HUES48 (cell line): Measurements from ENCODE around the gene EML1.

Experiments used
- H3K27ac ChIP-seq: one replicate; pipeline ENCODE4 v1.7.0; 2013; ENCODE audit warnings: low read depth, low read length, inconsistent platforms
- H3K27me3 ChIP-seq: 2 replicates; pipeline ENCODE4 v1.6.1; 2013; ENCODE audit warnings: mild to moderate bottlenecking, low read length; ENCODE audit not compliant: control insufficient read depth, insufficient read depth
- H3K36me3 ChIP-seq: 2 replicates; pipeline ENCODE4 v1.6.1; 2013; ENCODE audit warnings: low read length; ENCODE audit not compliant: control insufficient read depth, insufficient read depth
- H3K4me1 ChIP-seq: 2 replicates; pipeline ENCODE4 v1.6.1; 2013; ENCODE audit warnings: mild to moderate bottlenecking, low read length; ENCODE audit not compliant: control insufficient read depth, insufficient read depth
- H3K4me3 ChIP-seq: 2 replicates; pipeline ENCODE4 v1.5.1; 2013; ENCODE audit warnings: mild to moderate bottlenecking, low read depth, low read length
- H3K9ac ChIP-seq: 2 replicates; pipeline ENCODE4 v1.6.1; 2013; ENCODE audit warnings: mild to moderate bottlenecking, low read depth, low read length, moderate library complexity
- H3K9me3 ChIP-seq: 2 replicates; pipeline ENCODE4 v1.6.1; 2013; ENCODE audit warnings: low read length; ENCODE audit not compliant: control insufficient read depth, insufficient read depth

Gene EML1

DNA sequence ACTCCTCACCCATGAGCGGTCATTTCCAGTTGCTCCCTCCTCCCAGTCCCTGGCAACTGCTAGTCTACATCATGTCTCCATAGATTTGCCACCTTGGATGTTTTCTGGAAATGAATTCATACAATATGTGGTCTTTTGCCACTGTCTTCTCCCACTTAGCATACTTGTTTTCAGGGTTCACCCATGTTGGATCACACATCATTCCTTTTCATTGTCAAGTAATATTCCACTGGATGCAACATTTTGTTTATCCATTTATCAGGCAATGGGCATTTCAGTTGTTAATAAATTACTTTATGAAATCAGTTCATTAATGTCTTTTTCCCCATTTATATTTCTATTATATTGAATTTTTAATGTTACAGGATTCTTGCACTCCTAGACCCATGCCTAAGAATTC is 64.3 kb downstream of the EML1 start:
- no peaks in the 10 kb centered on the region for H3K9me3 ChIP-seq
- no peak overlapping the region for H3K27ac ChIP-seq
- H3K27me3 ChIP-seq, result no peaks in the 10 kb centered on the region
- no peak overlapping the region for H3K4me3 ChIP-seq
- no peak overlapping the region for H3K9ac ChIP-seq
- H3K36me3 ChIP-seq, result no peaks in the 10 kb centered on the region
- no peaks in the 10 kb centered on the region for H3K4me1 ChIP-seq

DNA sequence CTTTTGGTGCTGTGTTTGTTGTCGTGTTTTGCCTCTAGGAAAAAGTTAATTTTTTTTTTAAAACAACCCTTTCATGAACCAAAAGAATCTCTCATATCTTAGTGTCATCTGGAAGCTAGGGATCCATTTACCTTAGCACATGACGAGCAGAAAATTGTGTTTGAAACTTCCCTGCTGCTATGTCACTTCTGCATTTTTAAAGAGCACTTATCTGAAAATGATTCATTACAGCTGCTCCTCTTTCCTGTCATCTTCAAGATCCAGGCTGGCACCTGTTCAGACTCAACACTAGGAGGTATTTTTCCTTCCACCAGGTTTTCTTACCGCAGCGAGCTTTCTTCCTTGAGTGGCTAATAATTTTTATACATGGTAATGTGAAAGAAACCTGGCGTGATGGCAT is 67.0 kb downstream of the EML1 start:
- Histone ChIP-seq H3K36me3 (no peaks in the 10 kb centered on the region), H3K27ac (no peak overlapping the region), H3K9ac (no peak overlapping the region), H3K4me3 (no peak overlapping the region), H3K9me3 (no peaks in the 10 kb centered on the region), H3K4me1 (no peaks in the 10 kb centered on the region), H3K27me3 (no peaks in the 10 kb centered on the region)

DNA sequence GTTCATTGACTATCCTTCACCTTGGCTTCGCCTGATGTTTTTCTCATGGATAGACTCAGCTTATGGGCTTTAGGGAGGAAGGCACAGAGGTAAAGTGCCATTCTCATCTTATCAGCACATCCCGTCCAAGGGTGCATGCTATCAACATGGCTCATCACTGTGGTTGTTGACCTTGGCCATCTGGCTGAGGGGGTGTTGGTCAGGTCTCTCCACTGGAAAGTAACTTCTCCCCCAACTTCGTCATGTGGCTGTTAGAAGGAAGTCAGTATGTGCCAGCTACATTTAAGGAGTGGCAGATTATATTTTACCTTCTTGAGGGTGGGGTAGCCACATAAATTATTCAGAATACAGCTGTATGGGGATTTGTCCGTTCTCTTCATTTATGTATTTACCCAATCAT is 68.9 kb downstream of the EML1 start:
- H3K4me3 ChIP-seq, result no peak overlapping the region
- peaks cover 11% of the 10 kb centered on the region for H3K36me3 ChIP-seq
- H3K27ac ChIP-seq, result no peak overlapping the region
- no peaks in the 10 kb centered on the region for H3K27me3 ChIP-seq
- H3K4me1 ChIP-seq, result no peaks in the 10 kb centered on the region
- H3K9ac ChIP-seq, result no peak overlapping the region
- H3K9me3 ChIP-seq, result no peaks in the 10 kb centered on the region

DNA sequence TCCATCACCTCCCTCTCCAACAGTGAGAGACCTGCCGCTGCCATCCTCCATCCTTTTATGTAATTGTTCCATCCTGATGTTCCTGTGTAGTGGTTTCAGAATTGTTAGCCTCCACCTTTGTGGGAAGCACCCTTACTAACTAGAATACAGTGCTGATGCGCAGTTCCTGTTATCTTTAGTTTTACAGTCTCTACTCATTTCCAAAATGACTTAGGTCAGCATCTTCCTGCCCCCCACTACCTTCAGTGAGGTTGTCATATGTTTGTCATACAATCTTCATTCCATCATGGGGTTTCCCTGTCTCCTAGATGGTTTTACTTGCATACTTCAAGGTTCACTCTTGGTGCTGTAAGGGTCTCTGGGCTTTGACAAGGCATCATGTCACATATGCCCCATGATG is 69.8 kb downstream of the EML1 start:
- no peak overlapping the region for H3K27ac ChIP-seq
- peaks cover 11% of the 10 kb centered on the region for H3K36me3 ChIP-seq
- no peaks in the 10 kb centered on the region for H3K27me3 ChIP-seq
- H3K9me3 ChIP-seq, result no peaks in the 10 kb centered on the region
- H3K9ac ChIP-seq, result no peak overlapping the region
- no peak overlapping the region for H3K4me3 ChIP-seq
- H3K4me1 ChIP-seq, result no peaks in the 10 kb centered on the region

DNA sequence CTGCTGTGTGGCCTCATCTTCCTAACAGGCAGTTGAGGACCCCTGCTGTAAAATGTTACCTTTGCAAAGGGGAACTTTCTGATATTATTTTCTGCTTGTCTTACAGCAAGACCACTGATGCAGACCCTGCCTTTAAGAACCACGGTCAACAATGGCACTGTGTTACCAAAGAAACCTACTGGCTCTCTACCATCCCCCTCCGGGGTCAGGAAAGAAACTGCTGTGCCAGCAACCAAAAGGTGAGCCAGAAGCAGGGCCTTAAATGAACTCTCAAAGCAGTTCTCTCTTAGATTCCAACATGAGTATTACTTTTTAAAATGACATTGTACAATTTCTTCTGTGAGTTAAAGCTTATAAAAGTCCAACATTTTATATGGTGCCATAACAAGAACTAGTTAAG is 72.2 kb downstream of the EML1 start:
- Histone ChIP-seq H3K4me3 (no peak overlapping the region), H3K27me3 (no peaks in the 10 kb centered on the region), H3K4me1 (no peaks in the 10 kb centered on the region), H3K9me3 (no peaks in the 10 kb centered on the region), H3K9ac (no peak overlapping the region), H3K36me3 (peaks cover 11% of the 10 kb centered on the region), H3K27ac (no peak overlapping the region)

DNA sequence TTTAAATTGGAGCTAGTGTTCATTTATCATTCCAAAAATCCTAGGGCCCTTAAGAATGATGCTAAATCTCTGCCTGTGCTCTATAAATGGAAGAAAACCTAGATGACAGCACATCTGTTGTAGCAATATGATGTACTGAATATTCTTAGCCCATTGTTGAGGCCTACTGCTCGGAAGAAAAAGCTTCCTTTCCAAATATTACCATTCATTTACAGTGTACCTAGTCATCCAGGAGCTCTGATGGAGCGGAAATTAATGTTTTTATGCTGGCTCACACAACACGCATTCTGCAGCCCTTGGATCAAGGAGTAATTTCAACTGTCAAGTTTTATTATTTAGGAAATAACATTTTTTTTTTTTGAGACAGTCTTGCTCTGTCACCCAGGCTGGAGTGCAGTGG is 77.4 kb downstream of the EML1 start:
- Histone ChIP-seq H3K27ac (no peak overlapping the region), H3K36me3 (peaks cover 8% of the 10 kb centered on the region), H3K4me3 (no peak overlapping the region), H3K9me3 (no peaks in the 10 kb centered on the region), H3K4me1 (peaks cover 42% of the 10 kb centered on the region), H3K27me3 (no peaks in the 10 kb centered on the region), H3K9ac (no peak overlapping the region)

DNA sequence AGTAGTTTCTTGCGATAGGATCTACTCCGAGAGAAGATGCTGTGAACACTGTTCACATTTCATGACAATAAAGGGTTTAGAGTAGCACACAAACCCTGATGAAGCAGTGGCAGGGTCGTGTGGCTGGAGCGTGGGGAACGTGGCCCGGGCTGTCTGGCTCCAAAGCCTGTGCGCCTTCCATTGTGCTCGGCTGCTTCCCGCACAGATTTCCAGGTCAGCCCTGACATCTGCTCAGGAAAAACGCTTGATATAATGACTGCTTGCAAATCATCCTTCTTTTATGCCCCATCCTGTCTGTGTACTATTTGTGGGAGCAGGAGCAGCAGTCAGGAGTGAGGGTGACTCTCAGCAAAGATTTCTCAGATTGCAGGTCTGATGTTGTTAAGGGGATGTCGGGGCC is 78.6 kb downstream of the EML1 start:
- Histone ChIP-seq H3K27me3 (no peaks in the 10 kb centered on the region), H3K27ac (peak overlapping the region; percentile 91), H3K36me3 (peaks cover 2% of the 10 kb centered on the region; the same call in 1 of the 2 replicates), H3K9me3 (no peaks in the 10 kb centered on the region), H3K9ac (no peak overlapping the region), H3K4me1 (peaks cover 53% of the 10 kb centered on the region), H3K4me3 (no peak overlapping the region)

DNA sequence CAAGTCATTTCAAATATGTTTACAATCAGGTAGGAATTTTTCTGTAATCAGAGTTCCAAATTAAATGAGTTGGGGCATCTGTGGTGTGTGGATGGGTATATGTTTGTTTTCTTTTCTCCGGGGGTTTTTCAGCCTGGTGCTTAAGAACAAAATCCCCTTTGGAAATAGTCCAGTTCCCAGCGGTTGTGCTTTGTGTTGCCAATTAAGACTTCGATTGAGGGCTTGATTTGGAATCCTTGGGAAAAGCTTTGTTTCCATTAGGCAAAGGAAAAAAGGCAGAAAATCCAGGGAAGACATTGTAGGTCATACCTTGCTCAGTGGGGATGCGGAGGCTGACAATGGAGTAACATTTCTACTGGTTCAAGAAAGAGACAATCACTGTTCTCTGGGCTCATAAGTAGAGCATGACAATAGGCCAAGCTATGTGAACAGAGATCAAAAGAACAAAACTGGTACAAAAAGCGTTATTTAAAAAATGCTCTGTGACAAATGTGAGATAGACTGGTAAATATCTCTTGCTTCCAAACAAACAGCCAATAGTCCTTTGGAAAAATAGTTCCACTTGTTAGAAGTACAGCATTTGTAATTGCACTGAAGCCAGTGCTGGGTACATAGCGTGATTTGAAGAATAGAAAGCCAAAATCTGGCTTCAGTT is 79.7 kb downstream of the EML1 start:
- H3K4me1 ChIP-seq, result peaks cover 53% of the 10 kb centered on the region
- H3K27me3 ChIP-seq, result no peaks in the 10 kb centered on the region
- H3K4me3 ChIP-seq, result peak overlapping the region; percentile 15
- H3K9me3 ChIP-seq, result no peaks in the 10 kb centered on the region
- H3K36me3 ChIP-seq, result no peaks in the 10 kb centered on the region
- no peak overlapping the region; the same call in 1 of the 2 replicates for H3K9ac ChIP-seq
- peak overlapping the region; percentile 92 for H3K27ac ChIP-seq

DNA sequence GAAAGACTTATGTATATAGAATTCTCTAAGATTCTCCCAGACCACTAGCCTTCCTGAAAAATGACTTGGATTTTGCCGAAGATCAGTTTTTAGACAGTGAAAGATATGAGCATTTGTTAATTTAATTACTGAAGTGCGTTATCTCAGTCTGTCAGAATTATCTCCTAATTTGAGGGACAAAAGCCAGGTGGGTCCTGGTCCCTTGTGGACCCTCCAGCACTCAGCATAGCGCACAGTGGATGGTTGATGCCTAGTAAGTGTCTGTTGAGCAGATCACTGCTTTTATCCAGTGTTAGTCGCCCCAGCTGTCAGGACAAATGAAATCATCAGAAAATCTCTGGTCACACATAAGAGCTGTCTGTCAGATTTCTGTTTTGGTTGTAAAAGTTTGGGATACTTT is 80.4 kb downstream of the EML1 start:
- peak overlapping the region; percentile 92 for H3K27ac ChIP-seq
- H3K27me3 ChIP-seq, result no peaks in the 10 kb centered on the region
- no peaks in the 10 kb centered on the region for H3K9me3 ChIP-seq
- H3K9ac ChIP-seq, result no peak overlapping the region; the same call in 1 of the 2 replicates
- H3K4me3 ChIP-seq, result no peak overlapping the region; the same call in 1 of the 2 replicates
- H3K36me3 ChIP-seq, result peaks cover 4% of the 10 kb centered on the region; the same call in 1 of the 2 replicates
- peaks cover 53% of the 10 kb centered on the region for H3K4me1 ChIP-seq

DNA sequence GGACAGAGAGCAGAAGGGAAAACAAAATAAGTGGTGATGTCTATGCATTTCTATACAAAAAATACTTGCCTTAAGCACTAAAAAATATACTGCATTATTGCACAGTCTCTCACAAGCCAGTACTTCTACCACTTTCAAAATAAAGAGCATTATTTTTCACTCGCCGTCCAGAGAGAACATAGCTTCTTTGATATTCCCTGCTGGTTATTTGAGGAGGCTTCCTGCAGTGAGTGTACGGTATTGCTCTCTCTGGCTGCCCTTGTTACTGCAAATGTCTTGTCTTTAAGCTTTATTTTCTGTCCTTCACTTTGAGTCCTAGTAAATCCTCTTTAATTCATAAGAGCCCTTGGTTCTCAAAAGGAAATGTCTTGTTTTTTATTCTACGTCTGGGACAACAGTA is 81.1 kb downstream of the EML1 start:
- no peaks in the 10 kb centered on the region for H3K9me3 ChIP-seq
- peaks cover 5% of the 10 kb centered on the region; the same call in 1 of the 2 replicates for H3K36me3 ChIP-seq
- H3K9ac ChIP-seq, result no peak overlapping the region
- H3K4me3 ChIP-seq, result no peak overlapping the region
- H3K27ac ChIP-seq, result no peak overlapping the region
- peaks cover 53% of the 10 kb centered on the region for H3K4me1 ChIP-seq
- H3K27me3 ChIP-seq, result no peaks in the 10 kb centered on the region

DNA sequence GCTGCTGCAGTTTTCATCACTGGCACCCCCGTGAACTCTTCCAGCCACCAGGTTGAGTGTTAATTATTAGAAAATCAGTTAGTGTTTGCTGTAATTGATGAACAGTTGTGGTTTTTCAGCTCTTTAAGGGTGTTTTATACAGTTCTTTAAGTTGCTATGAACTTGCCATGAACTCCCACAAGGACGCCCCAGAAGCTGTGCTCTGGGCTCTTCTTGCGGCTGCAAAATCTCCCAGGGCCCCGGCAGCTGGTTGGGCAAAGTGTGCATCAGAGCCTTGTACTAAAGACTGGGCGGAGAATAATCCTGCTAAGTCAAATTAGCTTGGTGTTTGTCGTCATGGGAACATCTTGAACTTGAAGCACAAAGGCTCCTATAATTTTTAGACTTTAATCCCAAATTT is 82.2 kb downstream of the EML1 start:
- no peak overlapping the region for H3K27ac ChIP-seq
- no peaks in the 10 kb centered on the region for H3K9me3 ChIP-seq
- no peak overlapping the region for H3K4me3 ChIP-seq
- H3K9ac ChIP-seq, result no peak overlapping the region
- H3K36me3 ChIP-seq, result peaks cover 5% of the 10 kb centered on the region; the same call in 1 of the 2 replicates
- no peaks in the 10 kb centered on the region for H3K27me3 ChIP-seq
- H3K4me1 ChIP-seq, result peaks cover 53% of the 10 kb centered on the region
